Activated CD8-positive, alpha-beta T cell treated with anti-CD3 and anti-CD28 coated beads for 36 hours (primary cell): ENCODE data around the gene GPRIN3. TPM values are rescaled to one million over a fixed set of nuclear protein-coding genes. Genes with fewer than 3 reads are reported as not detected.

Source experiments
- ATAC-seq: fragments of 200-7000 bp; cut with Tn5 transposase; one replicate; pipeline ENCODE4 v1.10.0; 2021; ENCODE audit warnings: mild to moderate bottlenecking, moderate library complexity
- CTCF ChIA-PET: fragments of 350-600 bp; sonication (Branson Sonifier 250); formaldehyde crosslinking; loops from one replicate; lab custom pipeline; 2021; ENCODE audit warnings: antibody characterized with exemption; lab: Charles Lee
- POLR2A ChIA-PET: fragments of 350-600 bp; sonication (Branson Sonifier 250); formaldehyde crosslinking; loops from one replicate; lab custom pipeline; 2021; ENCODE audit warnings: antibody characterized with exemption; lab: Charles Lee
- DNase-seq: peaks from one replicate; pipeline ENCODE4 v3.0.0-alpha.2; 2020
- H3K27ac Mint-ChIP-seq: one replicate; pipeline ENCODE4 v1.8.0; 2021; ENCODE audit warnings: mild to moderate bottlenecking, mixed read lengths
- H3K27me3 Mint-ChIP-seq: one replicate; pipeline ENCODE4 v1.8.0; 2021; ENCODE audit warnings: mixed read lengths
- H3K36me3 Mint-ChIP-seq: one replicate; pipeline ENCODE4 v1.8.0; 2021; ENCODE audit warnings: low read depth, mixed read lengths
- H3K4me1 Mint-ChIP-seq: one replicate; pipeline ENCODE4 v1.8.0; 2021; ENCODE audit warnings: low read depth, mixed read lengths
- H3K4me3 Mint-ChIP-seq: one replicate; pipeline ENCODE4 v1.8.0; 2021; ENCODE audit warnings: mild to moderate bottlenecking, moderate library complexity, mixed read lengths
- H3K9me3 Mint-ChIP-seq: one replicate; pipeline ENCODE4 v1.8.0; 2021; ENCODE audit warnings: mixed read lengths
- intact Hi-C: fragments of 100-400 bp; cut with micrococcal nuclease; formaldehyde crosslinking; loops from one replicate; pipeline ENCODE4 v1.10.0; 2022
- total RNA-seq, 2 experiments: library from RNA; stranded (reverse); gene quantifications; one replicate each; pipeline ENCODE4 v1.2.3, GENCODE V29; 2021
- TF ChIP-seq, protein P1 (sequence below): fragments of 200-600 bp; IDR thresholded peaks from one replicate; pipeline ENCODE4 v1.8.0; 2022; ENCODE audit warnings: antibody characterized with exemption, mild to moderate bottlenecking

The GPRIN3 gene
- total RNA-seq, 2 experiments from 2014 or later: 10.6 to 11.8 TPM

DNA sequence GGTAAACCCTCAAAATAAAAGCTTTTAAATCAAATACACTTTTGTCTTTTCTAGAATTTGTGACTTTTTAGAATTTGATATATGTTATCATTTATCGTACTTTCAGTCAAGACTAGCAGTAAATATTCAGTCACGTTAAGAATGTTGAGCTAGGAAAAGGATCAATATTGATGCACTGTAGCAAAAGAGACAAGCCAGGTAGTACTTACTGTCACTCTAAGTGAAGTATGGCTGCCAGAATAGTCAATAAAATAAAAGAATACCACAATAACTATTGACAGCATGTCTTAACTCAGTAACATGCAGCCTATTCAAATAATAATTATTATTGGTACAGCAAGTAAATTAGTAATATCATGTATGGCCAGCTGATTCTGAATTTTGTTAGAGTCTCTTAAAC, 43.6 kb upstream of the GPRIN3 start:
- ATAC-seq (no peak), DNase-seq (no peak)
- Mint-ChIP-seq H3K4me3 (no peak overlapping the region), H3K4me1 (no peaks in the 10 kb centered on the region), H3K36me3 (no peaks in the 10 kb centered on the region), H3K27ac (no peak overlapping the region), H3K27me3 (no peaks in the 10 kb centered on the region), H3K9me3 (peaks cover 15% of the 10 kb centered on the region)
- TF ChIP-seq, protein P1, sequence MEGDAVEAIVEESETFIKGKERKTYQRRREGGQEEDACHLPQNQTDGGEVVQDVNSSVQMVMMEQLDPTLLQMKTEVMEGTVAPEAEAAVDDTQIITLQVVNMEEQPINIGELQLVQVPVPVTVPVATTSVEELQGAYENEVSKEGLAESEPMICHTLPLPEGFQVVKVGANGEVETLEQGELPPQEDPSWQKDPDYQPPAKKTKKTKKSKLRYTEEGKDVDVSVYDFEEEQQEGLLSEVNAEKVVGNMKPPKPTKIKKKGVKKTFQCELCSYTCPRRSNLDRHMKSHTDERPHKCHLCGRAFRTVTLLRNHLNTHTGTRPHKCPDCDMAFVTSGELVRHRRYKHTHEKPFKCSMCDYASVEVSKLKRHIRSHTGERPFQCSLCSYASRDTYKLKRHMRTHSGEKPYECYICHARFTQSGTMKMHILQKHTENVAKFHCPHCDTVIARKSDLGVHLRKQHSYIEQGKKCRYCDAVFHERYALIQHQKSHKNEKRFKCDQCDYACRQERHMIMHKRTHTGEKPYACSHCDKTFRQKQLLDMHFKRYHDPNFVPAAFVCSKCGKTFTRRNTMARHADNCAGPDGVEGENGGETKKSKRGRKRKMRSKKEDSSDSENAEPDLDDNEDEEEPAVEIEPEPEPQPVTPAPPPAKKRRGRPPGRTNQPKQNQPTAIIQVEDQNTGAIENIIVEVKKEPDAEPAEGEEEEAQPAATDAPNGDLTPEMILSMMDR: no peak
- POLR2A ChIA-PET: interaction anchor here (1.2 kb wide), 1 partner anchor 32 kb away, joined by 3 read pairs; no protein-coding TSS in a partner anchor
- intact Hi-C loops: no loop called here
- CTCF ChIA-PET: no interaction called here

DNA sequence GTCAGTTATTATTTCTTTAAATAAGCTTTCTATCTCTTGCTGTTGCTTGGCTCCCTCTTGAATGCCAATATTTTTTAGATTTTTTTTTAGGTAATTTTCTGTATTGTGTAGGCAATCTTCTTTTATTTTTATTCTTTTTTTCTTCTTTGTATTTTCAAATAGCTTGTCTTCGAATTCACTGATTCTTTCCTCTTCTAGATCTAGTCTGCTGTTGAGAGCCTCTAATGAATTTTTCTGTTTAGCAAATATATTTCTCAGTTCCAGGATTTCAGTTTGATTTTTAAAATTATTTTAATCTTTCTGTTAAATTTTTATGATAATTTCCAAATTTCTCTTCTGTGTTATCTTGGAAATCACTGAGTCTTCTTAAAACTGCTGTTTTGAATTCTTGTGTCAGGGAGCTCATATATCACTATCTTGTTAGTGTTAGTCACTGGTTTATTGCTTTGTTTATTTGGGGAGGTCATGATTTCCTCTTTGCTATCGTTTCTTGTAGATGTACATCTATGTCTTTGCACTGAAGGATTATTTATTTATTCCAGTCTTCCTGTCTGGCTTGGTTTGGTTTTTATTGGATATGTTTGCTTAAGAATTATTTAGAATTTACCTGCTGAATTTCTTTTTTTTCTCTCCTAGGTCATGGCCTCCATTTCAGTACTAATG, 39.9 kb upstream of the GPRIN3 start:
- intact Hi-C loops: no loop called here
- Mint-ChIP-seq H3K4me3 (no peak overlapping the region), H3K27me3 (no peaks in the 10 kb centered on the region), H3K9me3 (peaks cover 15% of the 10 kb centered on the region), H3K4me1 (no peaks in the 10 kb centered on the region), H3K27ac (no peak overlapping the region), H3K36me3 (no peaks in the 10 kb centered on the region)
- ChIA-PET POLR2A (no interaction called here), CTCF (interaction anchor here (0.7 to 1.1 kb wide), 3 partner anchors 10 to 88 kb away, joined by 3 to 4 read pairs (median 3); no protein-coding TSS in a partner anchor)
- TF ChIP-seq, protein P1: no peak
- ATAC-seq: no peak
- no peak for DNase-seq

DNA sequence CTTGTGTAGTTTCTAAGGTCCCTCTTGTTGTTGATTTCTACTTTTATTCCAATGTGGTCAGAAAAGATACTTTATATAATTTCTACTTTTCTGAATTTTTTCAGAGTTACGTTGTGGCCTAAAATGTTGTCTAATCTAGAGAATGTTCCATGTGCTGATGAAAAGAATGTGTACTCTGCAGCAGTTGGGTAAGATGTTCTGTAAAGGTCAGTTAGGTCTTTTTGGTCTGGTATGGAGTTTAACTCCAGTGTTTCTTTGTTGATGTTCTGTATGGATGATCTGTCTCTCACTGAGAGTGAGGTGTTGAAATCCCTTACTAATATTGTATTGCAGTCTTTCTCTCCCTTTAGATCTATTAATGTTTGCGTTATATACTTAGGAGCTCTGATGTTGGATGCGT, 37.0 kb upstream of the GPRIN3 start:
- Mint-ChIP-seq H3K9me3 (peaks cover 13% of the 10 kb centered on the region), H3K27me3 (no peaks in the 10 kb centered on the region), H3K27ac (no peak overlapping the region), H3K36me3 (no peaks in the 10 kb centered on the region), H3K4me1 (no peaks in the 10 kb centered on the region), H3K4me3 (no peak overlapping the region)
- ATAC-seq: no peak
- ChIA-PET CTCF (no interaction called here), POLR2A (no interaction called here)
- intact Hi-C loops: no loop called here
- TF ChIP-seq, protein P1: no peak
- DNase-seq: no peak

DNA sequence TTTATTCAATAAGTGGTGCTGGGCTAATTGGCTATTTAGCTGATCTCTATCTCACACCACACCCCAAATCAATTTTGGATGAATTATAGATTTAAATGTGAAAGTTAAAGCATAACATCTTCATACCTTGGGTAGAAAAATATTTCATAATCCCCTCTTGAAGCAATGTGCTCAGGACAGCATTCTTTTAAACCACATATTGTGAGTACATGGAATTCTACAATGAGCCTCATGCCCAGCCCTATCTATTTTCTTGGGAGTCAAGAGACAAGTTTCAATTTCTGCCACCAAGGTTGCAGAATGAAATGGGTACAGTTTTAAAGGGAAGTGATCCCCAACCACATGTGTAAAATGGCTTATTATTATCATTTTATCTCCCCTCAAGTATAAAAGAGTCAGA, 30.6 kb upstream of the GPRIN3 start:
- TF ChIP-seq, protein P1: no peak
- POLR2A ChIA-PET: no interaction called here
- no peak for ATAC-seq

DNA sequence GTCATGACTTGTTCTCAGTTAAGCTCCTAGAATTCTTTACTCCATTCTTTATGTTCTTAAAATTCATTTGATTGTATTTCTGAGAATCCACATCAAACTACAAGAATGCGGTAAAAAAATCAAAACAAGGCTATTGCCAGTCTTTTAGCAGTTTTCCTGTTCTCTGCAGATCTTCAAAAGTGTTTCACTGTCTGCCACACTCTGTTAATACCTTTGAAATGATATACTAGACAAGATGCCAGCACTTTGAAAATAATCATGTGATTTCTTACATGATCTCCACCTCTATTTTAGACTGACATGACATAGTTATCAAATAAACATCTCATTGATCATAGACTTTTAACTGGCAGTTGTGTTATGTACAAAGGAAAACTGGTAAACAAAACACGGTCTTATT, 30.1 kb upstream of the GPRIN3 start:
- Mint-ChIP-seq H3K27ac (no peak overlapping the region), H3K4me3 (no peak overlapping the region), H3K9me3 (no peaks in the 10 kb centered on the region), H3K4me1 (peaks cover 7% of the 10 kb centered on the region), H3K27me3 (no peaks in the 10 kb centered on the region), H3K36me3 (no peaks in the 10 kb centered on the region)
- intact Hi-C loops: no loop called here
- no peak for ATAC-seq
- CTCF ChIA-PET: interaction anchor here (0.9 to 1.4 kb wide), 2 partner anchors 9 to 82 kb away, joined by 4 read pairs; no protein-coding TSS in a partner anchor
- TF ChIP-seq, protein P1: no peak
- POLR2A ChIA-PET: no interaction called here
- DNase-seq: no peak

More for the DNA sequence above, 30.6 kb upstream of the GPRIN3 start:
- H3K9me3 Mint-ChIP-seq: no peaks in the 10 kb centered on the region
- H3K36me3 Mint-ChIP-seq: no peaks in the 10 kb centered on the region
- intact Hi-C loops: no loop called here
- no peaks in the 10 kb centered on the region for H3K27me3 Mint-ChIP-seq
- H3K4me3 Mint-ChIP-seq: no peak overlapping the region
- no peak for DNase-seq
- H3K27ac Mint-ChIP-seq: no peak overlapping the region
- CTCF ChIA-PET: interaction anchor here (0.9 to 1.4 kb wide), 2 partner anchors 9 to 83 kb away, joined by 4 read pairs; no protein-coding TSS in a partner anchor
- peaks cover 7% of the 10 kb centered on the region for H3K4me1 Mint-ChIP-seq
